K562 (cell line): ENCODE results near the gene CYSRT1. TPM values are rescaled to one million over a fixed set of nuclear protein-coding genes. Genes with fewer than 3 reads are reported as not detected.

Experiments
- ARID1B ChIP-seq: fragments of 450-650 bp; IDR thresholded peaks from 2 replicates; pipeline ENCODE4 v1.6.1; 2016; ENCODE audit warnings: antibody characterized with exemption, mild to moderate bottlenecking, inconsistent platforms
- CEBPB ChIP-seq: fragments of 450-650 bp; IDR thresholded peaks from 2 replicates; pipeline ENCODE4 v1.6.1; 2016; ENCODE audit warnings: missing genetic modification characterization, missing compliant biosample characterization
- CGGBP1 ChIP-seq: fragments of 250-450 bp; sonication (Bioruptor Pico); IDR thresholded peaks from 2 replicates; pipeline ENCODE4 v1.9.0; 2021; ENCODE audit warnings: mild to moderate bottlenecking
- COPS2 ChIP-seq: fragments of 450-650 bp; conservative IDR thresholded peaks from 2 replicates; pipeline ENCODE4 v1.6.1; 2016; ENCODE audit warnings: mild to moderate bottlenecking, moderate library complexity
- ETV6 ChIP-seq, 3 experiments: fragments of 150-350 bp in 1 of 3; sonication (generic) in 1 of 3; formaldehyde crosslinking in 1 of 3; IDR thresholded peaks; 2 replicates each; pipeline versions ENCODE4 v1.6.1 to v1.8.0; 2014 to 2022; ENCODE audit warnings: borderline replicate concordance in 2 of 3, low read depth in 2 of 3, antibody characterized with exemption in 1 of 3, low read length in 1 of 3, mild to moderate bottlenecking in 1 of 3, missing genetic modification reagents in 1 of 3
- FIP1L1 ChIP-seq: fragments of 200-400 bp; formaldehyde crosslinking; IDR thresholded peaks from 2 replicates; pipeline ENCODE4 v1.6.1; 2018; ENCODE audit warnings: mild to moderate bottlenecking, low read depth, low read length; ENCODE audit not compliant: poor library complexity, severe bottlenecking
- HMG20A ChIP-seq: fragments of 450-650 bp; formaldehyde crosslinking; conservative IDR thresholded peaks from 2 replicates; pipeline ENCODE4 v1.4.0; 2020; ENCODE audit warnings: mild to moderate bottlenecking, mixed read lengths
- JUND ChIP-seq, 2 experiments: IDR thresholded peaks; 2 replicates in 1 of 2; 3 replicates in 1 of 2; pipeline ENCODE4 v1.6.1; 2011; ENCODE audit warnings: borderline replicate concordance in 2 of 2, low read depth in 2 of 2, low read length in 2 of 2, improper control_type of control experiment in 1 of 2, missing biosample characterization in 1 of 2, missing genetic modification characterization in 1 of 2, missing genetic modification reagents in 1 of 2
- KLF10 ChIP-seq: fragments of 250-450 bp; sonication (Bioruptor Pico); IDR thresholded peaks from 2 replicates; pipeline ENCODE4 v1.6.1; 2021; ENCODE audit warnings: matching md5 sums
- NFXL1 ChIP-seq: fragments of 450-650 bp; formaldehyde crosslinking; IDR thresholded peaks from 2 replicates; pipeline ENCODE4 v1.4.0; 2021; ENCODE audit warnings: mild to moderate bottlenecking
- RAD51 ChIP-seq: fragments of 450-650 bp; IDR thresholded peaks from 2 replicates; pipeline ENCODE4 v1.7.1; 2016; ENCODE audit warnings: low read depth, mild to moderate bottlenecking, borderline replicate concordance
- RBM15 ChIP-seq: fragments of 200-400 bp; formaldehyde crosslinking; IDR thresholded peaks from 2 replicates; pipeline ENCODE4 v1.6.1; 2018; ENCODE audit warnings: mild to moderate bottlenecking, low read length, moderate library complexity; ENCODE audit not compliant: insufficient read depth
- REST ChIP-seq, 2 experiments: fragments of 450-650 bp; formaldehyde crosslinking in 1 of 2; IDR thresholded peaks; 2 replicates each; pipeline versions ENCODE4 v1.4.0 to v1.6.1; 2014 to 2020; ENCODE audit warnings: mild to moderate bottlenecking in 2 of 2, borderline replicate concordance in 1 of 2, low read depth in 1 of 2
- SRSF3 ChIP-seq: fragments of 200-400 bp; formaldehyde crosslinking; IDR thresholded peaks from 2 replicates; pipeline ENCODE4 v1.6.1; 2016; ENCODE audit warnings: mild to moderate bottlenecking, low read length, moderate library complexity; ENCODE audit not compliant: insufficient read depth
- TSC22D4 ChIP-seq: fragments of 450-650 bp; IDR thresholded peaks from 2 replicates; pipeline ENCODE4 v1.6.1; 2016; ENCODE audit warnings: missing genetic modification characterization, missing biosample characterization, control low read depth
- ZC3H11A ChIP-seq: IDR thresholded peaks from 2 replicates; pipeline ENCODE4 v1.6.1; 2012; ENCODE audit warnings: low read depth, low read length, improper control_type of control experiment
- ZNF23 ChIP-seq: fragments of 250-450 bp; sonication (Bioruptor Pico); IDR thresholded peaks from 2 replicates; pipeline ENCODE4 v1.4.0; 2020; ENCODE audit warnings: mild to moderate bottlenecking
- ZNF239 ChIP-seq: fragments of 250-450 bp; sonication (Bioruptor Pico); IDR thresholded peaks from 2 replicates; pipeline ENCODE4 v1.4.0; 2020; ENCODE audit warnings: mild to moderate bottlenecking
- ZNF316 ChIP-seq: fragments of 450-650 bp; IDR thresholded peaks from 2 replicates; pipeline ENCODE4 v1.6.1; 2016
- ZNF717 ChIP-seq: fragments of 250-450 bp; sonication (Bioruptor Pico); IDR thresholded peaks from 2 replicates; pipeline ENCODE4 v1.5.0; 2021
- polyA plus RNA-seq, 8 experiments: library from polyadenylated mRNA; depleted of rRNA in 4 of 8; stranded (reverse) in 5 of 8; unstranded in 3 of 8; fragments of >200 nt; fragmentation: Nextera tagmentation in 2 of 8; fragmentation: Illumina TruSeq in 1 of 8; extraction: Ambion mirVana in 2 of 8; extraction: Trizol in 1 of 8; gene quantifications; 2 replicates each; pipeline versions ENCODE4 v1.2.1 to v1.2.3, GENCODE V29; 2011 to 2014; ENCODE audit warnings: inconsistent platforms in 1 of 8, missing spikeins in 1 of 8
- total RNA-seq, 7 experiments: library from RNA; depleted of rRNA in 6 of 7; stranded (reverse); fragments of >200 nt in 6 of 7; fragmentation: Illumina TruSeq in 2 of 7; extraction: Trizol in 2 of 7; gene quantifications; 2 replicates each; pipeline versions ENCODE4 v1.2.1 to v1.2.3, GENCODE V29; 2011 to 2021; ENCODE audit warnings: low replicate concordance in 1 of 7

CYSRT1 gene
- total and polyA plus RNA-seq, 9 of the 15 experiments (the other 6 are each of a cell fraction or from before 2014, with no cell fraction given) = 0.04 to 1.4 (median 0.42) TPM; not detected in 3

- TF ChIP-seq ZNF239 (no peak), SRSF3 (no peak), JUND (IDR thresholded peaks at IDR 0.05; ENCODE audit: borderline replicate concordance, low read depth, low read length) (peak; percentile 54; the same call in 1 of the 2 replicates), JUND (tag; IDR thresholded peaks at IDR 0.05; ENCODE audit: borderline replicate concordance, low read depth, low read length) (no peak; the same call in 2 of the 3 replicates), RAD51 (no peak), ZNF717 (CRISPR knock-in tag) (no peak), HMG20A (CRISPR knock-in tag) (no peak), TSC22D4 (no peak), CEBPB (tag) (no peak), ETV6 (IDR thresholded peaks at IDR 0.05; ENCODE audit: borderline replicate concordance in 1 of 2, low read depth in 2 of 2, low read length in 1 of 2) (0 out of 4 replicates have a peak, but pooled peaks of 1 of the 2 experiments have one; percentile 25), ETV6 (CRISPR knock-in tag; IDR thresholded peaks at IDR 0.05; ENCODE audit: borderline replicate concordance) (no peak), COPS2 (no peak), REST (IDR thresholded peaks at IDR 0.05; ENCODE audit: borderline replicate concordance) (no peak), REST (CRISPR knock-in tag; IDR thresholded peaks at IDR 0.05; ENCODE audit: low read depth) (no peak), FIP1L1 (no peak), ZC3H11A (no peak), KLF10 (no peak), CGGBP1 (CRISPR knock-in tag) (no peak), NFXL1 (CRISPR knock-in tag) (no peak), ZNF316 (peak; percentile 98), RBM15 (no peak), ARID1B (peak; percentile 81), ZNF23 (no peak)
Observed at GRCh38 chr9:137268538-137269201, 43.7 kb downstream of the CYSRT1 start (continued).
